Transverse colon (tissue), 4 donors: ENCODE data around the gene CARD10.

Experiments
- CTCF ChIP-seq, 5 experiments: fragments of 200-600 bp in 3 of 5; fragments of 450-650 bp in 2 of 5; sonication (generic) in 3 of 5; IDR thresholded peaks; 1 replicate in 2 of 5; 2 replicates in 3 of 5; pipeline ENCODE4 v1.5.1; 2016 to 2017; ENCODE audit warnings: antibody characterized with exemption in 5 of 5, inconsistent platforms in 3 of 5, mild to moderate bottlenecking in 2 of 5, moderate library complexity in 1 of 5
- EP300 ChIP-seq: sonication (generic); formaldehyde crosslinking; IDR thresholded peaks from one replicate; pipeline ENCODE4 v1.6.1; 2017; ENCODE audit warnings: antibody characterized with exemption, low read depth
- POLR2A ChIP-seq: fragments of 450-650 bp; IDR thresholded peaks from one replicate; pipeline ENCODE4 v1.6.1; 2016; ENCODE audit warnings: antibody characterized with exemption, mild to moderate bottlenecking, moderate library complexity
- POLR2AphosphoS5 ChIP-seq, 3 donors: sonication (generic); formaldehyde crosslinking; IDR thresholded peaks; one replicate each; pipeline ENCODE4 v1.6.1; 2016; ENCODE audit warnings: antibody characterized with exemption in 3 of 3

GRCh38 chr22:37500745-37501609 is 18.2 kb downstream of the CARD10 start:
- TF ChIP-seq CTCF (IDR thresholded peaks at IDR 0.05) (no peak), POLR2A (no peak), POLR2AphosphoS5 (IDR thresholded peaks at IDR 0.05) (no peak), EP300 (no peak)
